GM12878 (cell line): ENCODE measurements around the gene NTN1. TPM values are rescaled to one million over a fixed set of nuclear protein-coding genes. Genes with fewer than 3 reads are reported as not detected.

Experiments
- ATAC-seq: fragments of 200-7000 bp; cut with Tn5 transposase; 3 replicates; pipeline ENCODE4 v1.9.1; 2020; ENCODE audit warnings: mild to moderate bottlenecking, moderate library complexity
- BruUV-seq: library from RNA; stranded (reverse); fragments of 400-500 nt; replicated peaks from 2 replicates; lab custom pipeline; 2021; lab: Mats Ljungman, UMichigan
- CTCF ChIA-PET: fragments of 300-600 bp; sonication (Branson Sonifier 250); formaldehyde crosslinking; extraction: SDS; loops from one replicate; lab custom pipeline; 2021; ENCODE audit warnings: inconsistent platforms; lab: Yijun Ruan, JAX
- POLR2A ChIA-PET: fragments of 350-600 bp; formaldehyde crosslinking; extraction: SDS; loops from one replicate; lab custom pipeline; 2021; ENCODE audit warnings: inconsistent platforms; lab: Charles Lee
- RAD21 ChIA-PET: fragments of 300-600 bp; sonication (Branson Sonifier 250); formaldehyde crosslinking; loops from one replicate; lab custom pipeline; 2023; ENCODE audit warnings: antibody characterized with exemption; ENCODE audit not compliant: unreplicated experiment; lab: Charles Lee
- SMC1A ChIA-PET: fragments of 300-600 bp; sonication (Branson Sonifier 250); formaldehyde crosslinking; loops from one replicate; lab custom pipeline; 2023; ENCODE audit not compliant: unreplicated experiment, uncharacterized antibody; lab: Charles Lee
- DNase-seq: peaks from one replicate; pipeline ENCODE4 v3.0.0-alpha.2; 2011; ENCODE audit warnings: low read depth, low spot score
- FAIRE-seq: peaks from 3 replicates; lab custom pipeline; 2011; peaks lifted over from hg19 to GRCh38; lab: Jason Lieb, UNC
- H2AFZ ChIP-seq: 2 replicates; pipeline ENCODE4 v1.6.0; 2011; ENCODE audit warnings: low read depth, low read length, control low read depth; ENCODE audit not compliant: control insufficient read depth
- H3K27ac ChIP-seq: 2 replicates; pipeline ENCODE4 v1.5.1; 2011; ENCODE audit warnings: control low read depth; ENCODE audit not compliant: control insufficient read depth, insufficient read depth
- H3K27me3 ChIP-seq, 2 experiments: replicated peaks in 1 of 2; 2 replicates each; pipeline versions ENCODE4 v1.6.0 to v1.6.1; 2011; ENCODE audit warnings: low read length in 1 of 2; ENCODE audit not compliant: control insufficient read depth in 2 of 2, insufficient read depth in 2 of 2
- H3K36me3 ChIP-seq, 2 experiments: 2 replicates each; pipeline ENCODE4 v1.5.1; 2011; ENCODE audit warnings: low read length in 1 of 2; ENCODE audit not compliant: control insufficient read depth in 2 of 2, insufficient read depth in 2 of 2
- H3K4me1 ChIP-seq: 2 replicates; pipeline ENCODE4 v1.6.1; 2011; ENCODE audit warnings: mild to moderate bottlenecking, low read length, moderate library complexity, mixed read lengths; ENCODE audit not compliant: control insufficient read depth, insufficient read depth
- H3K4me2 ChIP-seq: 2 replicates; pipeline ENCODE4 v1.6.0; 2011; ENCODE audit warnings: control low read depth; ENCODE audit not compliant: control insufficient read depth, insufficient read depth
- H3K4me3 ChIP-seq: fragments of 200-600 bp; sonication (generic); 2 replicates; pipeline ENCODE4 v1.5.1; 2016
- H3K79me2 ChIP-seq: 2 replicates; pipeline ENCODE4 v1.6.0; 2011; ENCODE audit warnings: low read length; ENCODE audit not compliant: control insufficient read depth, insufficient read depth
- H3K9ac ChIP-seq: 2 replicates; pipeline ENCODE4 v1.8.0; 2011; ENCODE audit warnings: low read length, control low read depth, mixed read lengths; ENCODE audit not compliant: control insufficient read depth, insufficient read depth
- H3K9me3 ChIP-seq: replicated peaks from 3 replicates; pipeline ENCODE4 v1.5.1; 2011; ENCODE audit warnings: mild to moderate bottlenecking, low read length; ENCODE audit not compliant: control insufficient read depth, insufficient read depth
- H4K20me1 ChIP-seq: 2 replicates; pipeline ENCODE4 v1.6.0; 2011; ENCODE audit not compliant: control insufficient read depth, insufficient read depth
- CHD1 ChIP-seq: IDR thresholded peaks from 2 replicates; pipeline ENCODE4 v1.6.1; 2012; ENCODE audit warnings: low read depth, low read length, improper control_type of control experiment
- CHD4 ChIP-seq: fragments of 200-600 bp; sonication (generic); IDR thresholded peaks from 2 replicates; pipeline ENCODE4 v1.6.1; 2016; ENCODE audit warnings: mild to moderate bottlenecking
- EZH2 ChIP-seq: IDR thresholded peaks from 2 replicates; pipeline ENCODE4 v1.6.1; 2012; ENCODE audit warnings: low read depth, mild to moderate bottlenecking, control low read depth, inconsistent platforms, low read length, borderline replicate concordance; ENCODE audit not compliant: control insufficient read depth
- LARP7 ChIP-seq: fragments of 450-650 bp; IDR thresholded peaks from 2 replicates; pipeline ENCODE4 v1.6.1; 2017; ENCODE audit warnings: mild to moderate bottlenecking
- MYB ChIP-seq: fragments of 150-350 bp; IDR thresholded peaks from 2 replicates; pipeline ENCODE4 v1.6.1; 2014; ENCODE audit warnings: mild to moderate bottlenecking, low read depth, low read length, borderline replicate concordance
- NBN ChIP-seq: fragments of 450-650 bp; IDR thresholded peaks from 2 replicates; pipeline ENCODE4 v1.6.1; 2016
- RAD51 ChIP-seq: fragments of 450-650 bp; IDR thresholded peaks from 2 replicates; pipeline ENCODE4 v1.6.1; 2016; ENCODE audit warnings: moderate library complexity, mild to moderate bottlenecking, inconsistent platforms
- SMAD5 ChIP-seq: IDR thresholded peaks from 2 replicates; pipeline ENCODE4 v1.6.1; 2016; ENCODE audit warnings: antibody characterized with exemption, low read depth
- TARDBP ChIP-seq: IDR thresholded peaks from 2 replicates; pipeline ENCODE4 v1.6.1; 2016; ENCODE audit warnings: borderline replicate concordance
- TCF7 ChIP-seq: IDR thresholded peaks from 2 replicates; pipeline ENCODE4 v1.6.1; 2014; ENCODE audit warnings: antibody characterized with exemption, borderline replicate concordance
- ZBED1 ChIP-seq: IDR thresholded peaks from 2 replicates; pipeline ENCODE4 v1.6.1; 2016; ENCODE audit warnings: borderline replicate concordance
- ZNF384 ChIP-seq: IDR thresholded peaks from 2 replicates; pipeline ENCODE4 v1.6.1; 2012; ENCODE audit warnings: low read depth, mild to moderate bottlenecking, low read length, improper control_type of control experiment, borderline replicate concordance
- WGBS: methylation state at CpG from one replicate; pipeline ENCODE4 v1.1.6; 2016; ENCODE audit warnings: low lambda C conversion rate; ENCODE audit not compliant: insufficient replicate concordance, insufficient coverage; ENCODE audit errors: missing lambda C conversion rate; 5-methylcytosine and 5-hydroxymethylcytosine counted together
- in situ Hi-C: fragments of 300-500 bp; cut with MboI; formaldehyde crosslinking; loops from 9 replicates; pipeline ENCODE4 v1.14.3; 2018; ENCODE audit warnings: mixed read lengths
- intact Hi-C: fragments of 100-400 bp; cut with micrococcal nuclease; formaldehyde crosslinking; loops from one replicate; pipeline ENCODE4 v1.14.2; 2022; ENCODE audit not compliant: unreplicated experiment
- polyA plus RNA-seq, 11 experiments: library from polyadenylated mRNA; depleted of rRNA in 4 of 11; unstranded in 6 of 11; stranded (reverse) in 5 of 11; fragments of >200 nt; fragmentation: Nextera tagmentation in 4 of 11; fragmentation: Illumina TruSeq in 1 of 11; extraction: Ambion mirVana in 4 of 11; extraction: Trizol in 1 of 11; gene quantifications; 1 replicate in 1 of 11; 2 replicates in 10 of 11; pipeline versions ENCODE4 v1.2.1 to v1.2.3, GENCODE V29; 2011 to 2016; ENCODE audit warnings: inconsistent platforms in 2 of 11, missing spikeins in 2 of 11, low read depth in 1 of 11
- total RNA-seq, 4 experiments: library from RNA; depleted of rRNA in 3 of 4; stranded (reverse); fragments of >200 nt in 3 of 4; fragmentation: Illumina TruSeq in 1 of 4; extraction: Trizol in 1 of 4; gene quantifications; 2 replicates each; pipeline versions ENCODE4 v1.2.1 to v1.2.3, GENCODE V29; 2013 to 2021
- TF ChIP-seq, protein P1 (sequence below): fragments of 450-650 bp; formaldehyde crosslinking; IDR thresholded peaks from 2 replicates; pipeline ENCODE4 v1.5.0; 2022; ENCODE audit warnings: mild to moderate bottlenecking, missing genetic modification characterization
- TF ChIP-seq, protein P2 (sequence below): fragments of 450-650 bp; IDR thresholded peaks from 2 replicates; pipeline ENCODE4 v1.6.1; 2016; ENCODE audit warnings: mild to moderate bottlenecking

Gene NTN1
- total and polyA plus RNA-seq, 10 of the 15 experiments (the other 5 are each of a cell fraction or from before 2014, with no cell fraction given) = 0.02 to 0.89 (median 0.35) TPM

DNA sequence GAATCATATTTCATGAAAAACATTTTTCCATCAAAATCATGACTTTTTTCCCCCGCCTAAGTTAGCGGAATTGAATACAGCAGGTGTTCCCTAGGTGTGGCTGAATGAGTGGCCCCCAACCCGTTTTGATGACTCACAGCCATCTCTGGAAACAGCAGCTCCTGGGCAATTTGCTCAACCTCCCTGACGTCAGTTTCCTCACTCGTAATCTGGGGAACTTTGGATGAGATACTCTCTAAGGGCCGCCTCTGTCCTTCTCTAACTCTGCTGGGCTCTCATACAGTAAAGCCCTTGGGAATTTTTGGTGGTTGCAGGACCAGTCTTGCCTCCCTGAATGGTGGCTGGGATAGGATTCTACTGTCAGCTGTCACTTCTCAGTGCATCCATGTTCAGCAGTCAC is 11.6 kb upstream of the NTN1 start:
- Histone ChIP-seq H3K9ac (no peak overlapping the region), H3K4me2 (no peak overlapping the region), H3K27ac (no peak overlapping the region), H2AFZ (no peak overlapping the region), H3K9me3 (no peaks in the 10 kb centered on the region; the same call in 2 of the 3 replicates), H3K4me1 (no peaks in the 10 kb centered on the region), H3K4me3 (no peak overlapping the region), H3K36me3 (no peaks in the 10 kb centered on the region), H3K79me2 (no peaks in the 10 kb centered on the region), H3K27me3 (peaks cover 2 to 3% of the 10 kb centered on the region in 2 experiments), H4K20me1 (no peaks in the 10 kb centered on the region)
- in situ Hi-C loops (loop anchor here (10.0 kb wide), 1 partner anchor 595 kb away; no protein-coding TSS in a partner anchor), intact Hi-C loops (no loop called here)
- FAIRE-seq (no peak), DNase-seq (no peak), ATAC-seq (no peak)
- SMC1A ChIA-PET = no interaction called here
- BruUV-seq = no TSS peak
- POLR2A ChIA-PET = no interaction called here
- CTCF ChIA-PET = interaction anchor here (2.1 kb wide), 1 partner anchor 12 kb away, joined by 8 read pairs; no protein-coding TSS in a partner anchor
- RAD21 ChIA-PET = no interaction called here
- TF ChIP-seq SMAD5 (no peak), ZNF384 (no peak), MYB (no peak)
- WGBS = 14% methylated on average over 6 of the region's 6 CpGs

DNA sequence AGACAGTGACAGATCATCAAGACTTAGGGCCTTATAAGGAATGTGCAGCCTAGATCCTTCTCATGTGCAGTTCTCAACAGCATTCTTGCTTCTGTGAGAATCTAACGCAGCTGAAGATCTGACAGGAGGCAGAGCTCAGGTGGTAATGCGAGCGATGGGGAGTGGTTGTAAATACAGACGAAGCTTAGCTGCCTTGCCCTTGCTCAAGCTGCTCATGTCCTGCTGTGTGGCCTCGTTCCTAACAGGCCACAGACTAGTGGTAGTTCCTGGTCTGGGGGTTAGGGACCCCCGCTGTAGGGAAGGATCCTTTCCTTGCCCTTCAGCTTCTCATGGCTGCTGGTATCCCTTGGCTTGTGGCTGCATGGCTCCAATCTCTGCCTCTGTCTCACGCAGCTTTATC is 10.3 kb upstream of the NTN1 start:
- Histone ChIP-seq H3K4me3 (no peak overlapping the region), H3K27ac (no peak overlapping the region), H3K36me3 (no peaks in the 10 kb centered on the region), H3K27me3 (peaks cover 0 to 3% of the 10 kb centered on the region in 2 experiments; a peak in 3 of 4 replicates), H3K9ac (no peak overlapping the region), H3K4me2 (no peak overlapping the region), H2AFZ (no peak overlapping the region), H3K4me1 (no peaks in the 10 kb centered on the region), H3K9me3 (no peaks in the 10 kb centered on the region), H4K20me1 (no peaks in the 10 kb centered on the region), H3K79me2 (no peaks in the 10 kb centered on the region)
- DNase-seq = no peak
- ChIA-PET SMC1A (interaction anchor here (1.3 kb wide), 1 partner anchor 516 kb away, joined by 4 read pairs; no protein-coding TSS in a partner anchor), POLR2A (no interaction called here), CTCF (no interaction called here), RAD21 (no interaction called here)
- no peak for ATAC-seq
- FAIRE-seq = no peak
- BruUV-seq = no TSS peak
- intact Hi-C loops = no loop called here
- in situ Hi-C loops = loop anchor here (10.0 kb wide), 1 partner anchor 596 kb away; no protein-coding TSS in a partner anchor
- WGBS = 43% methylated on average over 7 of the region's 7 CpGs
- TF ChIP-seq, protein P1, sequence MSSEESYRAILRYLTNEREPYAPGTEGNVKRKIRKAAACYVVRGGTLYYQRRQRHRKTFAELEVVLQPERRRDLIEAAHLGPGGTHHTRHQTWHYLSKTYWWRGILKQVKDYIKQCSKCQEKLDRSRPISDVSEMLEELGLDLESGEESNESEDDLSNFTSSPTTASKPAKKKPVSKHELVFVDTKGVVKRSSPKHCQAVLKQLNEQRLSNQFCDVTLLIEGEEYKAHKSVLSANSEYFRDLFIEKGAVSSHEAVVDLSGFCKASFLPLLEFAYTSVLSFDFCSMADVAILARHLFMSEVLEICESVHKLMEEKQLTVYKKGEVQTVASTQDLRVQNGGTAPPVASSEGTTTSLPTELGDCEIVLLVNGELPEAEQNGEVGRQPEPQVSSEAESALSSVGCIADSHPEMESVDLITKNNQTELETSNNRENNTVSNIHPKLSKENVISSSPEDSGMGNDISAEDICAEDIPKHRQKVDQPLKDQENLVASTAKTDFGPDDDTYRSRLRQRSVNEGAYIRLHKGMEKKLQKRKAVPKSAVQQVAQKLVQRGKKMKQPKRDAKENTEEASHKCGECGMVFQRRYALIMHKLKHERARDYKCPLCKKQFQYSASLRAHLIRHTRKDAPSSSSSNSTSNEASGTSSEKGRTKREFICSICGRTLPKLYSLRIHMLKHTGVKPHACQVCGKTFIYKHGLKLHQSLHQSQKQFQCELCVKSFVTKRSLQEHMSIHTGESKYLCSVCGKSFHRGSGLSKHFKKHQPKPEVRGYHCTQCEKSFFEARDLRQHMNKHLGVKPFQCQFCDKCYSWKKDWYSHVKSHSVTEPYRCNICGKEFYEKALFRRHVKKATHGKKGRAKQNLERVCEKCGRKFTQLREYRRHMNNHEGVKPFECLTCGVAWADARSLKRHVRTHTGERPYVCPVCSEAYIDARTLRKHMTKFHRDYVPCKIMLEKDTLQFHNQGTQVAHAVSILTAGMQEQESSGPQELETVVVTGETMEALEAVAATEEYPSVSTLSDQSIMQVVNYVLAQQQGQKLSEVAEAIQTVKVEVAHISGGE (CRISPR knock-in tag) = no peak
- TF ChIP-seq LARP7 (no peak), EZH2 (no peak), ZBED1 (no peak), RAD51 (no peak), TCF7 (no peak), CHD1 (no peak), TARDBP (no peak), CHD4 (no peak), NBN (no peak)
- TF ChIP-seq, protein P2, sequence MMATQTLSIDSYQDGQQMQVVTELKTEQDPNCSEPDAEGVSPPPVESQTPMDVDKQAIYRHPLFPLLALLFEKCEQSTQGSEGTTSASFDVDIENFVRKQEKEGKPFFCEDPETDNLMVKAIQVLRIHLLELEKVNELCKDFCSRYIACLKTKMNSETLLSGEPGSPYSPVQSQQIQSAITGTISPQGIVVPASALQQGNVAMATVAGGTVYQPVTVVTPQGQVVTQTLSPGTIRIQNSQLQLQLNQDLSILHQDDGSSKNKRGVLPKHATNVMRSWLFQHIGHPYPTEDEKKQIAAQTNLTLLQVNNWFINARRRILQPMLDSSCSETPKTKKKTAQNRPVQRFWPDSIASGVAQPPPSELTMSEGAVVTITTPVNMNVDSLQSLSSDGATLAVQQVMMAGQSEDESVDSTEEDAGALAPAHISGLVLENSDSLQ = no peak
